Psoas muscle (tissue), 8 donors: Measurements from ENCODE around the gene CLK4. TPM values are rescaled to one million over a fixed set of nuclear protein-coding genes. Genes with fewer than 3 reads are reported as not detected.

Source experiments
- ATAC-seq, 4 donors: fragments of 200-7000 bp; cut with Tn5 transposase; one replicate each; pipeline ENCODE4 v1.9.1; 2020; ENCODE audit warnings: moderate library complexity in 3 of 4, mild to moderate bottlenecking in 2 of 4
- DNase-seq, 2 donors: peaks; one replicate each; pipeline ENCODE4 v3.0.0-alpha.2; 2020
- H3K27ac ChIP-seq: fragments of 200-600 bp; one replicate; pipeline ENCODE4 v1.8.0; 2022
- H3K27me3 ChIP-seq, 3 donors: fragments of 200-600 bp in 1 of 3; one replicate each; pipeline versions ENCODE4 v1.6.1 to v1.8.0; 2013 to 2022; ENCODE audit warnings: low read length in 2 of 3, mild to moderate bottlenecking in 2 of 3, moderate library complexity in 1 of 3; ENCODE audit not compliant: insufficient read depth in 3 of 3
- H3K36me3 ChIP-seq, 2 donors: fragments of 200-600 bp in 1 of 2; one replicate each; pipeline versions ENCODE4 v1.6.1 to v1.8.0; 2013 to 2022; ENCODE audit warnings: low read depth in 1 of 2, mild to moderate bottlenecking in 1 of 2, moderate library complexity in 1 of 2; ENCODE audit not compliant: insufficient read depth in 1 of 2
- H3K4me1 ChIP-seq: fragments of 200-600 bp; one replicate; pipeline ENCODE4 v1.8.0; 2022
- H3K4me3 ChIP-seq: fragments of 200-600 bp; one replicate; pipeline ENCODE4 v1.8.0; 2022; ENCODE audit warnings: mild to moderate bottlenecking
- H3K9me3 ChIP-seq: fragments of 200-600 bp; one replicate; pipeline ENCODE4 v1.8.0; 2022
- WGBS, 3 donors: extraction: QIAGEN DNeasy Blood & Tissue Kit; methylation state at CpG; one replicate each; pipeline versions ENCODE4 v1.1.6 to v1.1.7; 2013; 5-methylcytosine and 5-hydroxymethylcytosine counted together
- intact Hi-C, 2 donors: fragments of 100-400 bp; cut with DNase I; formaldehyde crosslinking; loops; one replicate each; pipeline versions ENCODE4 v1.11.0 to v1.14.2; 2022
- polyA plus RNA-seq, 3 donors: library from polyadenylated mRNA; stranded (reverse); fragments of 200-250 nt; gene quantifications; one replicate each; pipeline ENCODE4 v1.2.3, GENCODE V29; 2013
- total RNA-seq, 4 donors: library from RNA; stranded (reverse); fragmentation: NEBNext Ultra II Directional in 2 of 4; extraction: Animal tissue kit (Norgen Biotek cat#: 25700) in 2 of 4; gene quantifications; one replicate each; pipeline versions ENCODE4 v1.2.1 to v1.2.4, GENCODE V29; 2021 to 2023
- TF ChIP-seq, protein P1 (sequence below): fragments of 200-600 bp; IDR thresholded peaks from one replicate; pipeline ENCODE4 v1.8.0; 2022; ENCODE audit warnings: antibody characterized with exemption
- donor health status: healthy with polysubstance abuse.
- donor health status: DM: no; HTN: no; CAD: no; lungs with moderate emphysema.
- donor health status: Bipolar disorder and iron deficiency.
- donor health status: healthy.
- donor health status: DM: yes; HTN: yes; CAD: no.
- donor health status: DM: no; HTN: no; CAD: no.
- donor health status: DM: no; HTN: no; CAD: no.
- donor health status: DM: yes; HTN: yes; CAD: no.

CLK4 gene
- total and polyA plus RNA-seq, 7 donors = 4.9 to 31.5 (median 15.1) TPM

GRCh38 chr5:178595150-178595549, 31.7 kb downstream of the CLK4 start:
- intact Hi-C loops = no loop called here
- H3K27ac ChIP-seq = no peak overlapping the region
- H3K4me3 ChIP-seq = no peak overlapping the region
- ATAC-seq (no peak), DNase-seq (no peak)
- H3K9me3 ChIP-seq = peaks cover 13% of the 10 kb centered on the region
- TF ChIP-seq, protein P1, sequence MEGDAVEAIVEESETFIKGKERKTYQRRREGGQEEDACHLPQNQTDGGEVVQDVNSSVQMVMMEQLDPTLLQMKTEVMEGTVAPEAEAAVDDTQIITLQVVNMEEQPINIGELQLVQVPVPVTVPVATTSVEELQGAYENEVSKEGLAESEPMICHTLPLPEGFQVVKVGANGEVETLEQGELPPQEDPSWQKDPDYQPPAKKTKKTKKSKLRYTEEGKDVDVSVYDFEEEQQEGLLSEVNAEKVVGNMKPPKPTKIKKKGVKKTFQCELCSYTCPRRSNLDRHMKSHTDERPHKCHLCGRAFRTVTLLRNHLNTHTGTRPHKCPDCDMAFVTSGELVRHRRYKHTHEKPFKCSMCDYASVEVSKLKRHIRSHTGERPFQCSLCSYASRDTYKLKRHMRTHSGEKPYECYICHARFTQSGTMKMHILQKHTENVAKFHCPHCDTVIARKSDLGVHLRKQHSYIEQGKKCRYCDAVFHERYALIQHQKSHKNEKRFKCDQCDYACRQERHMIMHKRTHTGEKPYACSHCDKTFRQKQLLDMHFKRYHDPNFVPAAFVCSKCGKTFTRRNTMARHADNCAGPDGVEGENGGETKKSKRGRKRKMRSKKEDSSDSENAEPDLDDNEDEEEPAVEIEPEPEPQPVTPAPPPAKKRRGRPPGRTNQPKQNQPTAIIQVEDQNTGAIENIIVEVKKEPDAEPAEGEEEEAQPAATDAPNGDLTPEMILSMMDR = no peak
- H3K4me1 ChIP-seq = peaks cover 14% of the 10 kb centered on the region
- H3K27me3 ChIP-seq = no peaks in the 10 kb centered on the region
- H3K36me3 ChIP-seq = peaks cover 0 to 31% of the 10 kb centered on the region in 2 donors

DNA sequence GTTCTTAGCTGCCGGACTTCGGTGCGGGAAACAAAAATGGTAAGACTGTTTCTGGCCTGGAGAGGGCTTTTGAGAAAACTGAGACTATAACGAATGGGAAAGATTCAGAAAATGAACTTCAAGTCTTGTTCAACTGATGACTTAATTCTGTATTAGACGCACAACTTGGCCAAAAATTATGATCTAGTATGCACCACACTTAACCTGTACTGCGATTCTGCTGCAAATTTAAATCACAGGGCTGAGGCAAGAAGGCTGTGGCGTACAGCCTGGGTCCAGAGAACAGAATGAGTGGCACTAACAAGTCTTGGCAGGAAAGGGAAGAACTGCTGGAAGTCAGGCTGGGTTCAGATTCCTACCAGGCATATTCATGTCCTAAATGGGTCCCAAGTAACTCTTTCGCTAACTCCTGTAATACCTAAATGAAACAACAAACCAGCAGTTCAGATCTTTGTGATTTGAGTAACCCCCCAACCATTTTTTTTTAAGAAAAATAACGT, 35.9 kb downstream of the CLK4 start:
- intact Hi-C loops = loop anchor here in 1 of 2 donors (1.0 to 5.0 kb wide), 2 partner anchors 311 to 359 kb away; partner anchors contain the start of gene PHYKPL
- Histone ChIP-seq H3K4me1 (peaks cover 14% of the 10 kb centered on the region), H3K27me3 (peaks cover 0 to 9% (median 0%) of the 10 kb centered on the region in 3 donors), H3K9me3 (peaks cover 12% of the 10 kb centered on the region), H3K27ac (peak overlapping the region; percentile 82), H3K36me3 (no peaks in the 10 kb centered on the region), H3K4me3 (peak overlapping the region; percentile 73)
- 14 to 18% (median 18%) methylated on average over 9 of the region's 9 CpGs for WGBS, 3 donors
- TF ChIP-seq, protein P1 = no peak
- peak in 1 of 2 donors; percentile 64 for DNase-seq
- ATAC-seq = peak; percentile 92 to 95 (median 94)

DNA sequence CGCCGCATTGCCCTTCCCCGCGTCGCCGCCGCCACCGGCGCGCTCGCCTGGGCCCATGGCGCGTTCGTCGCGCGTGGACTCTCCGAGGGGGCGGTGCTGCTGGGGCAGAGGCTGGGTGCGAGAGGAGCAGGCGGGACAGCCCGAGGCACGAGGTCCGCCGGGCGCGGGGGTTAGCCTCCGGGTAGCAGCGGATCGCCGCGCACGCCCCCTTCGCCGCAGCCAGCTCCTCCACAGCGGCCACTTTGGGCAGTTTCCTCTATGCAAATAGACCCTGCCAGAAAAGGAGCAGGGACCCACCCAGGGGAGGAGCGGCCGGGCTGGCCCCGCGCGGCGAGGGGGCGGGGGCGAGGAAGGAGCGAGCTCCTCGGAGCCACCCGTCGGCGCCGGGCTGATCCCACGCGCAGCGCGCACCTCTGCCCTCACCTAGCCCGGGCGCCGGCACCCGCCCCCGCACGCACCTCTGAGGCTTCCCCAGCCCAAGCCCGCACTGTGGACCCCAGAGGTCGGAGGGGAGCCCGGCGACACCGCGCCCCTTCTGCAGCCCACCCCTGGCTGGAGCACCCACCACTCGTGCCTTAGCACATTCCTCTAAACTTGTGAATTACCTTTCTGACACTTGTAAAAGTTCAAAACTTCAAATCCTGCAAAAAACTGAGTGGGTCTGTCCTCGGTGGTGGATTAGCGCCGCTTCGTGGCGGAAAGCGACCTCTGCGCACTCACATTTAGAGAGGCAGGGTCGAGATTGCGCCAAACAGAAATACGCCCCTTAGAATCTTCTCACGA, 36.5 kb downstream of the CLK4 start, which contains the start of gene COL23A1:
Gene COL23A1 (minus strand): TSS at position 253 of the 783 bp plus-strand sequence.
- Histone ChIP-seq H3K27ac (peak within 1 kb of the TSS; percentile 82), H3K4me3 (peak within 1 kb of the TSS; percentile 73), H3K27me3 (peaks cover 0 to 9% (median 2%) of the 10 kb centered on the region in 3 donors), H3K36me3 (no peaks in the 10 kb centered on the region), H3K9me3 (peaks cover 6% of the 10 kb centered on the region), H3K4me1 (peaks cover 14% of the 10 kb centered on the region)
- DNase-seq = peak; percentile 59 to 81
- TF ChIP-seq, protein P1 = peak; percentile 58
- 0 to 1% (median 1%) methylated on average over 34 to 78 of the region's 78 CpGs for WGBS, 3 donors
- ATAC-seq = peak; percentile 67 to 77 (median 76)
- intact Hi-C loops = loop anchor here in 1 of 2 donors (1.0 to 5.0 kb wide), 2 partner anchors 310 to 358 kb away; partner anchors contain the start of gene PHYKPL

DNA sequence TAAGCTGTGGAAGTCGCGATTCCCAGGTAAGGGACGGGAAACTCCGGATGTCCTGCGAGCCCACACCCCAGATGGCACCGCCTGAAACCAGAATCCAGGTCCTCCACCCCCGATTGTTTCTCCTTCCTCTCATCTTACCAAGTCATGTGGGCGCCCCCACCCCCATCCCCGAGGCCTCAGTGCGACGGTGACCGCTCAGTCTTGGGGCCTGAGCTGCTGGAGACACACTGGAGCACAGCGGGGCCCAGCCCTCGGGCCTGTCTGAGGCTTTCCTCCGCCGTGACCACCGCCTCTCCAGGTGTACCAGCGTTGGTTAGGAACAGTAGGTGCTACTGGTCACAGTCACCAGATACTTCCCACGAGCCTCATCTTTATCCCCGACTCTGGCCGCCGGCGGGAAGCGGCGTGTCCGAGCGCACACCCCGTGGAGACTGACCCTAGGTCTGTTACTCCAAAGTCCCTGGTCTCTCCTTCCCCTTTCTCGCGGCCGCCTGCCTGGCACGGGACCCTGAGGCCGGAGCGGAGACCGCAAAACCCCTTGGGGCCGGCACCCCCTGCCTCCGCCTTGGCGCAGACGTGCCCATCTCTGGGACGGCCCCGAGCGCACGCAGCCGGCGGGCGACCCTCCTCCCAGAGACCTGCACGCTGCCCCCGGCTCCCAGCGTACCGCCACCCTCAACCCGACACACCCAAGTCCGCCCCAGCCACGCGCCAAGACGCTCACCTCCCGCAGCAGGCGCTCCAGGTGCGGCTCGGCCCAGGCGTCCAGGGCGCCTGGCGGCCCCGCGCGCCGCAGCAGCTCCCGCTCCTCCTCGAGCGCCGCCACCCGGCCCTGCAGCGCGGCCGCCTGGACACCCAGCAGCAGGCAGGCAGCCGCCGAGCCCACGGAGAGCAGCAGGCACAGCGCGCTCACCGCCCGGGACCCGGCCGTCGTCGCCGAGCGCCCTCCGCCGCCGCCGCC, 37.4 kb downstream of the CLK4 start:
- H3K27ac ChIP-seq = peak overlapping the region; percentile 82
- peaks cover 14% of the 10 kb centered on the region for H3K4me1 ChIP-seq
- H3K9me3 ChIP-seq = no peaks in the 10 kb centered on the region
- DNase-seq (peak in 1 of 2 donors; percentile 68), ATAC-seq (peak; percentile 15 to 41 (median 29))
- TF ChIP-seq, protein P1 = peak; percentile 28
- intact Hi-C loops = loop anchor here (1.0 to 10.0 kb wide), 3 partner anchors 305 to 357 kb away; partner anchors contain the start of gene PHYKPL (in 1 of the 2)
- WGBS, 3 donors = 17 to 30% (median 25%) methylated on average over 58 to 91 of the region's 91 CpGs
- H3K36me3 ChIP-seq = no peaks in the 10 kb centered on the region
- peak overlapping the region; percentile 73 for H3K4me3 ChIP-seq
- H3K27me3 ChIP-seq = peaks cover 0 to 9% (median 2%) of the 10 kb centered on the region in 3 donors
